ENCODE results near the gene CLTA.

CLTA gene

GRCh38 chr9:36250079-36250478, 59.4 kb downstream of the CLTA start:
- no peak overlapping the region for H3K27ac ChIP-seq (ENCODE audit: insufficient read depth, low read length, poor library complexity, severe bottlenecking)
- no peaks in the 10 kb centered on the region for H3K4me1 ChIP-seq (ENCODE audit: control insufficient read depth, insufficient read depth, low read length, poor library complexity, severe bottlenecking)
- no peak overlapping the region for H3K4me3 ChIP-seq (ENCODE audit: insufficient read depth, low read depth, low read length, poor library complexity, severe bottlenecking)
- no peaks in the 10 kb centered on the region for H3K27me3 ChIP-seq (replicated peaks; ENCODE audit: control insufficient read depth, insufficient read depth, low read length, poor library complexity, severe bottlenecking)
- DNase-seq: no peak
- no peaks in the 10 kb centered on the region for H3K9me3 ChIP-seq (ENCODE audit: control insufficient read depth, low read length)
- peaks cover 14% of the 10 kb centered on the region for H3K36me3 ChIP-seq (ENCODE audit: control insufficient read depth, insufficient read depth, low read length)

GRCh38 chr9:36251428-36251827, 60.7 kb downstream of the CLTA start:
- Histone ChIP-seq H3K4me1 (ENCODE audit: control insufficient read depth, insufficient read depth, low read length, poor library complexity, severe bottlenecking) (no peaks in the 10 kb centered on the region), H3K9me3 (ENCODE audit: control insufficient read depth, low read length) (no peaks in the 10 kb centered on the region), H3K27ac (ENCODE audit: insufficient read depth, low read length, poor library complexity, severe bottlenecking) (no peak overlapping the region), H3K4me3 (ENCODE audit: insufficient read depth, low read depth, low read length, poor library complexity, severe bottlenecking) (no peak overlapping the region), H3K27me3 (replicated peaks; ENCODE audit: control insufficient read depth, insufficient read depth, low read length, poor library complexity, severe bottlenecking) (no peaks in the 10 kb centered on the region), H3K36me3 (ENCODE audit: control insufficient read depth, insufficient read depth, low read length) (peaks cover 6% of the 10 kb centered on the region)
- no peak for DNase-seq

- no peaks in the 10 kb centered on the region for H3K36me3 ChIP-seq (ENCODE audit: control insufficient read depth, insufficient read depth, low read length)
- no peaks in the 10 kb centered on the region for H3K27me3 ChIP-seq (replicated peaks; ENCODE audit: control insufficient read depth, insufficient read depth, low read length, poor library complexity, severe bottlenecking)
- peak within 1 kb of the TSS; percentile 84 for H3K27ac ChIP-seq (ENCODE audit: insufficient read depth, low read length, poor library complexity, severe bottlenecking)
- H3K4me1 ChIP-seq (ENCODE audit: control insufficient read depth, insufficient read depth, low read length, poor library complexity, severe bottlenecking): peaks cover 11% of the 10 kb centered on the region
- peak; percentile 93 to 95 (median 94) for DNase-seq
- H3K4me3 ChIP-seq (ENCODE audit: insufficient read depth, low read depth, low read length, poor library complexity, severe bottlenecking): peak within 1 kb of the TSS; percentile 81
- no peaks in the 10 kb centered on the region for H3K9me3 ChIP-seq (ENCODE audit: control insufficient read depth, low read length)
Observed at GRCh38 chr9:36258208-36258995, 67.7 kb downstream of the CLTA start, which contains the start of gene GNE. Gene GNE, minus strand, starts transcription at chr9:36258448. Its CDS starts 9,093 bp downstream, at chr9:36249355.

- H3K27me3 ChIP-seq (replicated peaks; ENCODE audit: control insufficient read depth, insufficient read depth, low read length, poor library complexity, severe bottlenecking): no peaks in the 10 kb centered on the region
- DNase-seq: no peak
- peak overlapping the region; percentile 84 for H3K27ac ChIP-seq (ENCODE audit: insufficient read depth, low read length, poor library complexity, severe bottlenecking)
- peaks cover 11% of the 10 kb centered on the region for H3K4me1 ChIP-seq (ENCODE audit: control insufficient read depth, insufficient read depth, low read length, poor library complexity, severe bottlenecking)
- H3K4me3 ChIP-seq (ENCODE audit: insufficient read depth, low read depth, low read length, poor library complexity, severe bottlenecking): peak overlapping the region; percentile 81
- no peaks in the 10 kb centered on the region for H3K9me3 ChIP-seq (ENCODE audit: control insufficient read depth, low read length)
- H3K36me3 ChIP-seq (ENCODE audit: control insufficient read depth, insufficient read depth, low read length): no peaks in the 10 kb centered on the region
Observed at GRCh38 chr9:36258996-36259533, 68.3 kb downstream of the CLTA start.
